NOMO-1 (cell line): Measurements from ENCODE around the gene BHLHE41.

ENCODE experiments used
- DNase-seq, 2 experiments: peaks; one replicate each; lab custom pipeline; 2025; ENCODE audit not compliant: unreplicated experiment in 2 of 2; lab: John Stamatoyannopoulos, UW

Gene BHLHE41

DNA sequence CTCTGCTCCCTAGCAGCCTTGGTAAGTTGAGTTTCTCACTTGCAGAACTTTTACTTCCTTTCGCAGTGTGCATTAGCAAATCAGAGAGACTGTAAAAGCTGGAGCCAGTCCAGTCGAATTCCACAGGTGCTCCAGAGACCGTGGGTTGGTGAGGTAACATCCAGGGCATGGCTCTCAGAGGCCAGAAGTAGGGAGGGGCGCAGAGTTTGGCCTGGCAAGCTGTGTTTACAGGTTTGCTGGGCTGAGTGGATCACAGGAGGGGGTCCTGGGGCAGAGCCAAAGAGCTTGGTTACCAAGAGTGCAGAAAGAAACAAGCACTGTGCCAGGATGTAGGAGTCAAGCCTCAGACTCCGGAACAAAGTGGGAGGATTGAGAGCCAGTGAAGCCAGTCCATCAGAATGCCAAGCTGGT, 10.2 kb upstream of the BHLHE41 start:
- DNase-seq = no peak

DNA sequence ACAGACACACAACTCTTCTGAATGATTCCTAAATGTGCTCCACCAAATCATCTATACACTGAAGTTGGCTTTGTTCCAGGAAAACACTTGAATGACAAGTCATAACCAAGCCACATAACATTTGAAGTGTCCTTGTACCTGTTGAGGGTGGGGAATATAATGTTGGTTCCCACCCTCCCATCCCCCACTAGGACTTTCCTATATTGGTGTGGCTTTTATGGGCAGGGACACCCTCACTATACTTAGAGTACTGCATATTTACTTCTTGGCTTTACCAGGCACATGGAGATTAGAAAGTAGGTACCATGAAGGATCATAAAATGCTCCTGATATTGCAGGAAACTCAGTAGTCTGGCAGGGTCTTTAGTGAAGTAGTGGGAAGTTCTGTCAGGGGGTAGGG, 9.7 kb upstream of the BHLHE41 start:
- DNase-seq = no peak

DNA sequence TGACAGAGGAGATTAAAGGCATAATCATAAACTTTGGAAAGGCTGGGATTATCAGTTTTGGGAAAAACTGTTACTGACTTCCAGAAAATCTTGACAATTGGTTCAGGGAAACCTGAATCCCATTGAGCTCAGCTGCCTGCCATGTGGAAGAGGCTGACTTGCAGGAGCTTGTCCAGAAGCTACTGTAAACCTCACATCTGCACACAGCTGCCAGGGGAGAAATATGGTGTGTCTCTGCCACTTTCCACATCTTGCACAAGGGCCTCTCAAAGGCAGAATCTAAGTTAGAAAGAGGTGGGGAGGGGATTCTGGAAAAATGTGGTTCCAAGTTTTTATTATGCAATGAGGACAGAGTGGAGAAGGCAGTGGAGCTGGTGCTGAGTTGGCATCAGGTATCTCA, 8.7 kb upstream of the BHLHE41 start:
- no peak for DNase-seq

DNA sequence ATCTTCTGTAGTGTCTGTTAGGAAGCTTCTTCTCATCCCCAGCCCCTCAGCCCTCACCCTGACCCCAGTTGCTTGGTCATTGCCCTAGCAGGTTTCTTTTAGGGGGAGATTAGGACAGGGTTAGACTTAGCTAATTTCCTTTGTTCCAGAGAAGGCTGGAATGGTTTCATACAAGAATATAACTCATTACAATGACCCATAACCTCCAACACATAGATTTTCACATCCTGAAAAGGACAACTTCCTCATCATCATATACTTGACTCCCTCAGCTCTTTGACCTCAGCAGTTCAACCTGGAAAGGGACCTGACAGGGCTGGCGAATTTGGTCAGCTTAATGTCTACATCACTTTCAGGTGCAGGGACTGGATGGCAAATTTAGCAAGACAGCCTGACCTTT, 8.0 kb upstream of the BHLHE41 start:
- no peak for DNase-seq

DNA sequence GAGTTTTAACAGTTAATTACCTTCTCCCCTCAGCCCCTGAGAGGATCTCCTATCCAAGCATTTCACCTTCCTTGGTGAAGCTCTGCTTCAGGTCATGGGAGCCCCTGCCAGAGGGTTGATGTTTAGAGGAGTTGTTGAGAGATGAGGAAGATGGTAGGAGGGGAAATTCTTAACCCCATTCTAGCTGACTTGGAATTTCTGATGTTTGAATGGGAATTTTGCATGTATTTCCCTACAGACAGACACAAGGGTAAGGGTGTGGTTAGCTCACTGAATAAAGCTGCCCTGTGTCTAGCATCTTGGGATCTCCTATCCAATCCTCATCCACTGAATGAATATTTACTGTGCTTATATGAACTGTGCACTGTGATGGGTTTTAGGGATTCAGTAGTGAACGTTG, 7.1 kb upstream of the BHLHE41 start:
- no peak for DNase-seq

DNA sequence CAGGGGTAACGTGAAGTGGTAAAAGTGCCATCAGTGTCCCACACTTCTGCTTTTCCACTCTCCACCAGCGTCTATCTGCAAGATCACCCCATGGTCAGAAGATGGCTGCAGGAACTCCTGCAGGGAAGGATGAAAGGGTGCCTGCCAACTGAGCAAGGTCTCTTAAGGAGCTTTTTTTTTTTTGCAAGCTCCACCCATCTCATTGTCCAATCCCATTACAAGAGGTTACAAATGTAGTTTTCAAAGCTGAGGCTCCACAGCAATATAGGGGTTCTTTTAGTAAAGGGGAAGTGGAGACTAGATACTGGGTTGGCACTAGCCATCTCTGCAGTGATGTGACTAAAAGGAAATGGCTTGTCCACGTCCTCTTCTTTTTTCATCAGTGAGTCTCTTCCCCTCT, 5.9 kb upstream of the BHLHE41 start:
- peak; percentile 10 to 63 for DNase-seq

DNA sequence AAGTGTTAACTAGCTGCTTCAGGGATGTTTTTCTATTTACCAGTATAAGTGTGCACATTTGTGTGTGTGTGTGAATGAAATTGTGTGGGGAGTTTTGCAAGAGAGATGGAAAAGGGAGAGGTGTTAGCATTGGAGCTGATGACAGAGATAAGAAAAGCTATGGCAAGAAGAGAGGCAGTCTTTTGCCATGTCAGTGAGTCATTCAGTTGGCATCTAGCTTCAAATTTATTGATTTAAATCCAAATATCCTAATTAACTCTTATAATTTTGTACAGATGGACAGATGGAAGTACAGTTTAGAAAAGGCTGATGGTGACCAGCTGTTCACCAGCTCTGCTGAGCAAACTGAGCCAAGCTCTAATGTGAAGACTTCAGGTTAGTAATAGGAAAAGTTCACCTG, 3.3 kb upstream of the BHLHE41 start:
- DNase-seq = no peak

DNA sequence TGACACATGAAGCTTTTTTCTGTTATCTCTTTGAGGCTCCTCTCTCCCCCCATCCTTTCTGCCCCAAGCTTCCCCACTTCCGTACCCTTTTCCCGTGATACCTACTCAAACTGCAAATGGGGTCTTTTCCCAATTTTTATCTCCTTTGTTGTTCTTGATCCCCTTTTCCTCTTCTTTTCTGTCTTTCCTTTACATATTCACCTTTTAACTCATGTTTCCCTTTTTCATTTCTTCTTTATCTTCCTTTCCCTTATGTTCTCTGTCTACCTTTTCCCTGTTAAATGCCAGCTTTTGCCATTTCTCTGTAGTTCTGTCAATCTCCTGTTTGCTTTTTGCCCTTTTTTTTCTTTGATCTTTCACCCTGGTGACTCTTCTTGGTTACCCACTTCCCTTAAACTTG, 2.6 kb upstream of the BHLHE41 start:
- DNase-seq = no peak

DNA sequence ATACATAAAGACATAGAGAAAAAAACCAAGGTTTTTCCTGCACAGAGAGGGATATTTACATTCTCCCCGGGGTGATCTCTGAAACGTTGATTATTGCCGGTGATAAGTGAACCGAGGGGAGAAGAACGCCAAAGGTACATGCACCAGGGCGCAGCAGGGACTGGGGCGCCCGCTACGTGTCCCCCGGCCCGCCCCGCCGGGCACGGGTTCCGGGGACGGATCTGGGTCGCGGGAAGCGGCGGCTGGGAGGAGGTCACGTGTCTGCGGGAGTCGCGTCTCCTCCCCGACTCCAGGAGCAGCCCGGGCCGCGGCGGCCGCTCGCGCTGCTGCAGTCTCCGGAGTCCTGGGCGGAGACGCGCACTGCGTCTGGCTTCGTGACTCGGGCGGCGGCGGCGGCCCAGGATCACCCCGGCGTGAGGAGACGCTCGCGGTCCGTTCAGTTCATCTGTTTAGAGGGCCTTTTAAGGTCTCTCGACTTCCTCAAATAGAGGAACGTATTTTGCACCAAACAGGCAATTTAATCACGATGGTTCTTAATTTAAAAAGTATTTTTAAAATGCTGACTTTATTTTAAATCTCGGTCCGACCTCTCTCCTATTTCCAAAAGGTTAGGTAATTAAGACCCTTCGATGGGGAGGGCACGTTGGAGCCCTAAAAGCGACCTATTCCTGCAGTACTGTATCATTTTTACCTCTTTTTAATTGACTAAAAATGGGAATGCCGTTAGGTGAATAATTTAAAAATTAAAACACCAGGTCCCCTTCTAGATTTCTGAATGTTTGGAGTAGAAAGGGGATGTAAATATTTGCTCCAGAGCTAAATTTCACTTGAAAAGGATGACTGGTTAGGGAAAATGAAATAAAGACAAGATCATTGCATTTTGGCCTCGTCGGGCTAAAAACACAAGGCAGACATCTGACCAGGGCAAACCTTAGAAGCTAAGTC, 1.8 kb upstream of the BHLHE41 start:
- DNase-seq = peak; percentile 19 to 45

DNA sequence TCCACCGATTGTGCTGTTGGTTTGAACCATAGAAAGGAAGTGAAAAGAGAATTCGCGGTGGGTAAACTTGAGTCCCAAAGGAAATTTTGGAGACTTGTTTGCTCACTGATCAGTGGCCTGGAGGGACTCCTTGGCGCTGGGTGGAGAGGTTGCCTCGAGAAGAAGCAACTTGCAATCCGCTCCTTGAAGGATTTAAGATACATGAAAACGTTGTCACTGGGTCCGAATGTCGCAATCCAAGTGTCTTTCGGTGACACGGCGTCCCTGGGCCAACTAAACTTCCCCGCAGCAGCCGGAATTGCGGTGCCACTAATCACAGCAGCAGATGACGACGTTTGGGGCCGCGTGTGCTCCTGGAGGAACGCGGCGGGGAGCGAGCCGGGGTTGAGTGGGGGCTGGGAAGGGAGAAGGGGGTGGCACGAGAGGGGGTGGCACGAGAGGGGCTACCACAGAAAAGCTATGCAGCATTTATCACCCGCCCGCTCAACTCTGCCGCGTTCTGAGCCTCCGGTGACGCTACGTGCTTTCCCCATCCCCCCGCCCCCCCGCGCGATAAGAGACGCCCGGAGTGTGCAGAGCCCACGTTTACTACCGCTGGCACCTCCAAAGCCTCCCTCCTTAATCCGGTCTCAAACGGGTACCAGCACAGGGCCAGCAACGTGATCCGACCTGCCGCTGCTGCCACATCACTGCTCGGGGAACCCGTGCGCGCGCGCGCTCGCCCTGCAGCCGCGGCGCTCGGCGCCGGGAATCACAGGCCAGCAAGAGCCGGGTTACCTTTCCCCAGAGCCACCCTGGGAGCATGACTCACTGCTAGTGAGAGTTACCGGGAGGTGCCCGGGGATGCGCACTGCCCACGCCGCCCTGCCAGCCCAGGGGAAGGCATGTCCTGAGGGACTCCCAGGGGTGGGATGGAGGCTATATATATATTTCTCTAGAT, 833 bp upstream of the BHLHE41 start:
- DNase-seq = peak; percentile 13 to 49

DNA sequence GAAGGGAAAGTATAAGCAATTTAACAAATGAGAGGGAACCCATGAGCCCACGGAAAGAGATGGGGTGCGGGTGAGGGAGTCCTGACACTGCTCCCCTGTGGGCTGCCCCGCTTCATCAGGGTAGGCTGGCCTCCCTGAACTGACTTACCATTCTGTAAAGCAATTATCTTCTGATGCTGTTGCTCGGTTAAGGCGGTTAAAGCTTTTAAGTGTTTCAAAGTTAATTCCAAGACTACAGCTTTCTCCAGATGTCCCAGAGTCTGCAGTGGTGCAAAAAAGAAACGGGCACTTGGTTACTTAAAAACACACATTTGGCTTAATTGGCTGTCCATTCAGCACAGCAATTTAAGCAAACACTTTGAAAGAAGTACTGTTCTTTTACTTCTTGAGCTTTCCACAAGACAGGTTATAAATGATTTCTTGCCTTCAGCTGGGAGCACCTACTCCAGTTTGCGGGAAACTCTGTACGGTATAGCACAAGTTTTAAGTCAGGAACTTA, 1.3 kb downstream of the BHLHE41 start:
- no peak for DNase-seq

DNA sequence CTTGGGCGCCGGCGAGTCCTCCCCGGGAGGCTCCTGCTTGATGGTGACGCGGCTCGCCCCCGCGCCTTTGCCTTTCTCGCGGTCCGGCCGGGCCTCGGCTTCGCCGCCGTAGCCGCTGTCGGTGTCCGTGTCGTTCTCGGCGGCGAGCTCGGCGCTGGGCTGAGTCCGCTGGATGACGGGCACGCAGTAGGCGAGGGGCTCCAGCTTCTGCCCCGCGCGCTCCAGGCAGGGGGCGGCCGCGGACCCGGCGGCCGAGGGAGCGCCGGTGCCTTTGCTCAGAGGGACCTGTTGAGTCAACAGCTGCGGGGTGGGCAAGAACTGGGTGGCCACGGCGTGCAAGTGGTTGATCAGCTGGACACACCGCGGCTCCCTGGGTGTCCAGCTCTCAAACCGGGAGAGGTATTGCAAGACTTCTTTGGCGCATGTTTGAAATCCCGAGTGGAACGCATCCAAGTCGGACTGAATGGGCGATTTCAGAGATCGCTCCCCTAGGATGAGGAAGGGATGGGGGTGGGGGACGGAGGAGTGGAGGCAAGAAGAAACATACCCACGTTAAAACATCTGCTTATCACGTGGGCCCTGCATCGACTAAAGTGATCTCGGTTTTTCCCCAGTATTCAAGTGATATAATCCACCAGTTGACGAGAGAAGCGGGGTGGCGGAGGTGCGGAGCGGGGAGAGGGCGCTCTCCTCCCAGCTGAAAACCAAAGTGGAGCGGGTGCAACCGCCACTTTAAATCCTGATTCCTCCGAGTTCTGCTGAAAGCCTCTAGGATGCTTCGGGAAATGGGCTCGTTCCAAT, 2.0 kb downstream of the BHLHE41 start:
- DNase-seq = peak in 1 of 2 experiments; percentile 30

DNA sequence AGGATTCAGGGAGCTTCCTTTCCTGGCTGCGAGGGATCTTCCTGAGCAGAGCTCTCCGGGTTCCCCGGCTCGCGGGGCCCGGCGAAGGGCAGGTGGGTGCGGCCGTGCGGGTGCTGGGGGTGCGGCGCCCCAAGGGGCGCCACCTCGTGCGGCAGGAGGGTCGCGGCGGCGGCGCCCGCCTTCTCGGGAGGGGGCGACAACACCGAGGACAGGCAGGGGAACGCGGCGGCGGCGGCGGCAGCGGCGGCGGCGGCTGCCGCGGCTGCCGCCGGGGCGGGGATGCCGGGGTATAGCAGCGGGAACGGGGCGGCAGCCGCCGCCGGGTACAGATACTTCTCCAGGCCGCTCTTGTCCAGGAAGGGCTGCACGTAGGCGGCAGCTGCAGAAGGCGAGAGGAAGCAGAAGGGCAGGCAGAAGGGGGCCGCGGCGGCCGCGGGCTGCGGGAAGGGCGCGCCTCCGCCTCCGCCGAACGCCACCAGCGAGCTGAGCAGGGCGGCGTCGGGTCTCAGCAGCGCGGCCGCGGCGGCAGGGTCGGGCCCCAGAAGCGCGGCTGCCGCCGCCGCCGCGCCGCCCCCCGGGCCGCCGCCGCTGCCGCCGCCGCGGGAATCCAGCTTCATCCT, 2.7 kb downstream of the BHLHE41 start:
- peak; percentile 29 to 36 for DNase-seq

DNA sequence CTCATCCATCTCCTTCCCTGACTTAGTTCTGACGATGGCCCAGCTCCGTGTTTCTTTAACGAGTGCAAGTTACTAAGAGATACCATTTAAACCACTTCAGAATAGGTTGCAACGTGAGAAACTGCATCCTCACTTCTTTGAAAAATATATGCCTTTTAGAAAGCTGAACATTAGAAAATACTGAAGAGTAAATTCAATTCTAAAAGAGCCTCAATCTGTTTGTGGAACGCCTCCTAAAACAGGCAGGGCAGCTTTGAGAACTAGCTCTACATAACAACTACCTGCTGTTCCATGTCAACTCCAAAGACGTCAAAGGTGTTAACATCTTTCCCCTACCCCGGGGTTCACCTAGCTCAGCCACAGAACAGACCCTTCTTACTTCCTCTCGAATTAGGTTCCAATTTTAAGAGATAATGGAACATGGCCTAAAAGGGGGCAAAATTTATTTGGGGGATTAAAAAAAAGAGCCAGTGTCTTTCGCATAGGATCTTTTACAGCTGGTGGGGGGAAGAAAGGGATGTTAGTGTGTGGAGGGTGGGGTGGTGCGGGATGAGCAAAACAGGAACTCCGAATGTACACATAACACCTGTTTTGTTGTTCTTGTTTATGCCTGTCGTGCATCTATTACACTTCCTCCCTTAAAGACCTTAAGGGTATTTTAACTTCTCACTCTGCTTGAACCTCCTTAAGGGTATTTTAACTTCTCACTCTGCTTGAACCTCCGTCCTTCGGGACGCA, 3.3 kb downstream of the BHLHE41 start:
- DNase-seq = no peak

DNA sequence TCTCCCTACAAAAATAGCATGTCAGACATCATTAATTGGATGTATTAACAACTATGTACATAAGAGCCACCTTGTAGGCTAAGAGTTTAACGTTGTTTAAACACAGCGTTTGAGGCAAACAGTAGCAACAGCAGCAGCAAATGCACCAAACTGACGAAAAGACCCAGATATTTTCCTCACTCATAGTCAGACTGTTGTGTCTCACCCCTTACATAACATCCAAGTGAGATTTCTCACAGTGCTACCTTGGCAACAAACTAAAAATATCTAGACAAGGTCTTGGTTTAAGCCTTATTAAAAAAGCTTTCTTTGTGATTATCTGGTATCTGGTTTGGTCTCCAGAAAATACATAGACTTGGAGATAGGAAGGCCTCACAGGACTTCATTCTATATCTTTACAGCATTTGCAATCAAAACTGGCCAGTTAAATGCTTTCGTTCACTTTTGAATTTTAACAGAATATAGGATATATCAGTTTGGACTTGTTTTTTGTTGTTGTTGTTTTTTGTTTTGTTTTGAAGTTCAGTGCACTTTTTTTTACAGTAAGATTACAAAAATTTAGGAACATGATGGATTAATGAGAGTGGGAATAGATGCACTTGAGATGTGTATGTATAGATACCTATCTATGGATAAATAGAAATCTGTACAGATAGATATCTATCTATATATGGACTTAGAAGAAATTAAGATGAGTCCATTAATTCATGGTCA, 4.1 kb downstream of the BHLHE41 start:
- DNase-seq = no peak

DNA sequence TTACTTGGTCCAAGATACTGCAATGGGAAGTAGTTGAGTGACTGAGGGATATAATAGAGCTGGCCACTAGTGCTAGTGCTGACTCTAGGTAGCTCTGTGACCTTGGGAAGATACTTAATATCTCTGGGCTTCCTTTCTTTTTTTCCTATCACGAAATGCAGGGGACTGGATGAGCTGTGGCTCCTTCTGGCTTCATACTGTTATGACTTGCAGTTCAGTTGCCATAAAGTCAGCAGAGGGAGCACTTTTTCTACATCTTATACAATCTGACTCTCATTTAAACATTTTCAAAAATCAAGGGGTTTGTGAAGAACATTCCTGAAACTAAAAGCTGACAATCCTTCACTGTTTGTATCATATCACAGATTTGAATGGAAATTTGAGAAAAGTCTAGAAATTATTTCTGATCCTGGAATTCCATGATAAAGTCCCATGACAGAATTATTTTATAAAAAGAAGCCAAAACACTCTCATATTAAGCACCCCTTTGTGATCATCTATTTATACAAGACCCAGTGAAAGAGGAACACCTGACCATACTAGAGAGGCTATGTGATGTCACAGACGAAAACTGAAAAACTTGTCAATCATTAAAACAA, 5.3 kb downstream of the BHLHE41 start:
- peak in 1 of 2 experiments; percentile 20 for DNase-seq

DNA sequence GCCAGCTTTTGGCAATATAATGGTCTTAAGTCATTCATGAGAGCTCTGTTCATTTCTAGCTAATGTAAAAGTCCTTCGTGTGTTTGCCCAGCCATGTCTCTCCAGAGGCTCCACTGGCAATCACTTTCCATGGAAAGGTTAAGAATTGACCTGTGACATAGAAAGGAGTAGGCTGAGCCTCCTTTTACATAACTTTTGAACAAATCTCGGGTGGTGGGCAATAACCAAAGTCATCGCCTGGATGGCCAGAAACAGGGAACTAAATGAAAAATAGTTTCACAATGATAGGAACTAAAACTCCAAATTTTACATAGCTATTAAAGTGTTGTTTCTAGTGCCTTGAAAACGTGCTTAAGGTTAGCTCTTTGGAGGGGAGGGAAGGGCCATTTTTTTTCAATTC, 6.5 kb downstream of the BHLHE41 start:
- DNase-seq = peak in 1 of 2 experiments; percentile 5
